Hippocampal formation (tissue), 2 donors: Measurements from ENCODE around the gene ABCC1.
"Not testable (repeated sequence)": the region's sequence is repeated elsewhere in the genome, so short reads cannot be mapped to it uniquely, and the experiment has no call there.

Experiments
- DNase-seq, 2 donors: peaks; one replicate each; lab custom pipeline; 2025; lab: John Stamatoyannopoulos, UW

The ABCC1 gene

DNA sequence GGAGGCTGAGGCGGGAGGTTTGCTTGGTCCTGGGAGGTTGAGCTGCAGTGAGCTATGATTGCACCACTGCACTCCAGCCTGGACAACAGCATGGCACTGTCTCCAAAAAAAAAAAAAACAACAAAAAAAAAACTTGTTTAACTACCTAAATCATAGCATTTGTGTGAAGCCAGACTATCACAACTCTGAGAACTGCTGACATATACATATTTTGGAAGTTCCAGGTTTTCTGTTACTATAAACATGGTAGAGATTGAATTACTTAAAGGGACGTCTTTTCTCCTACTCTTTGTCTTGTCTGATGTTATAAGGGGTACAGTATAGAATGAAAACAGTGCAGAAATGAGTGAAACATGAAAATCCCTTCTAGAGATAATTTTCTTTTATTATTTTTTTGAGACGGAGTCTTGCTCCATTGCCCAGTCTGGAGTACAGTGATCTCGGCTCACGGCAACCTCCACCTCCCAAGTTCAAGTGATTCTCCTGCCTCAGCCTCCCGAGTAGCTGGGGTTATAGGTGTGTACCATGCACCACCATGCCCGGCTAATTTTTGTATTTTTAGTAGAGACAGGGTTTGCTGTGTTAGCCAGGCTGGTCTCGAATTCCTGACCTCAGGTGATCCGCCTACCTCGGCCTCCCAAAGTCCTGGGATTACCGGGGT lies 18.4 kb downstream of the ABCC1 start:
- DNase-seq = no peak

DNA sequence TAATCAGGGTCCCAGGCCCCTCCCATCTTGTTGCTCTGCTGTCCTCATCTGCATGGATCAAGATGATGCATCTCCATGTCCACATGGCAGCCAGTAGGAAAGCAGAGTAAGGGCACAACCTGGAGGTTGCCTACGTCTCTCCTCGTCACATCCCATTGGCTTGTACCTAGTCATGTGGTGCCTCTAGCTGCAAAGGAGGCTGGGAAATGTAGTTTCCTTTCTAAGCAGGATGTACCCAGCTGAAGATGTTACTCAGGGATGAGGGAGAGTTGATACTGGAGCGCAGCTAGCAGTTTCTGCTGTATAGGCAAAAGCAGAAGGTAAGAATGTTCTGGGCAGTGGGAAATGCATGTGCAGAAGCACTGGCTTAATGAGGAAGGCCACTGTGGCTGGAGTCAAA lies 20.8 kb downstream of the ABCC1 start:
- DNase-seq = no peak

DNA sequence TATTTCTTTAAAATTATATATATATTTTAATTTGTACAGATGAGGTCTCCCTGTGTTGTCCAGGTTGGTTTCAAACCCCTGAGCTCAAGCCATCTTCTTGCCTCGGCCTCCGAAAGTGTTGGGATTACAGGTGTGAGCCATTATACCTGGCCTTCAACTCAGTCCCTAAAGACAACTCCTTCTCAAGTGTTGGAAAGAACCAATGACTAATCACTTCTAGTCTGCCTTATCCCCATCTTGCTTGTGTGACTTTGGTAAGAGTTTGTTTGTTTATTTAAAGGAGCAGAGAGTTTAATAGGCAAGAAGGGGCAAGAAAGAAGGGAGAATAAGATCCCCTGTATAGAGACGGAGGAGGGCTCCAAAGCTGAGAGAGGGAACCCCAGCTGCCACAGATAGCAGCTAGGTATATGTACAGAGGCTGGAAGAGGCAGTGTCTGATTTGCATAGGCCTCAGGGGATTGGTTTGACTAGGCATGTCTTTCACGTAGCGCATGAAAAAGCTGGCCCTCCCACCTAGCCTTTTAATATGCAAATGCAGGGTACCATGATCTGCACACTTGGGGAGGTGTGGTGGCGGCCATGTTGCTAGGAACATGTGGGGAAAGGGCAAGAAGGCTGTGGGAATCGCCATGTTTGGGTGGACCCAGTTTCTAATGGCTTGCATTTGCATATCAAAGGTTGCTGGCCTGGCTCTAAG lies 21.5 kb downstream of the ABCC1 start:
- DNase-seq = no peak

DNA sequence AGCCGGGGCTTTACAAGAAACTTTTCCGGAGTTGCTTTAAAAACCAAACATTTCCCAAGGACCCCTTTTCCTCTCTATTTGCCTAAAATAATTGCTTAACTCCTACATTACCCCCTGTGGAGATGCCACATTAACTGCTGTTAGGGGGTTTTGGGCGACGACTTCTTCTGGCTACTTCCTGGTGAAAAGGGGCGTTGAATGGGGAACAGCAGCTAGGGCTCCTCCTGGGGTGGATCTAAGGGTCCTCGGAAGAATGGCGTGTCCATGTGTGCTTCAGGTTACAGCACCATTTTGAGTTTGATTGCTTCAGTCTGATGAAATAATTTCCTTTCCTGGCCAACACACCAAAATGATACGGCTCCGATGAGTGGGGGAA lies 22.0 kb downstream of the ABCC1 start:
- no peak for DNase-seq

DNA sequence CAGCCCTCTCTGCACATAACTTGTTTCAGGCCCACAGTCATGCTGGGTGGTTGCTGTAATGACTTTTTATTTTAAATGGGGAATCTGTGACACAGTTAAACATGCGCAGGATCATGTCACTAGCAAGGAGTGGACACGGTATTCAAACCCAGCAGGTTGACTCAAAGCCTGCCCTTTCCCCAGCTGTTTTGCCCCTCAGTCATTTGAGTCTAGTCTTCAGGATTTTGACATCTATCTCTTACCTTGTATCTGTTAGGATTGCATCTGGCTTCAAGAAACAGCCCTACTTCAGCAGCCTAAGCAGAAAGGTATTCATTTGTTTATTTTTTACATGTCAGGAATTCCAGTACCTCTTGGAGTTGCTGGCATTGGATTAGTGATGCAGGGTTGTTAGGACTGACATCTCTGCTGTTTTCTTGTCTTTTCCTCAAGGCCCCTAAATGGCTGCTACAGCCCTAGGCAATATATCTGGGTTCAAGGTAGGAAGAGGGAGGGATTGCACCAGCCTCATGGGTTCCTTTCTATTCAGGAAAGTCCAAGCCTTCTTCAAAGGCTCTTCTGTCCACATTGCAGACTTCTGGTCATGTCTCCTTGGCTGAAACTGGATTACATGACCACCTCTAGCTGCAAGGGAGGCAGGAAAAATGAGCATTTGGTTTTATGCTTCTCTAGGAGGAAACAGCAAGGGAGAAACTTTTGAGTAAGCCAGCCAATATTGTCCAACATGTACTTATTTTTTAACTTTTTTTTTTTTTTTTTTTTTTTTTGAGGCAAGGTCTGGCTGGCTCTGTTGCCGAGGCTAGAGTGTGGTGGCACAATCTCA lies 22.8 kb downstream of the ABCC1 start:
- DNase-seq = no peak

DNA sequence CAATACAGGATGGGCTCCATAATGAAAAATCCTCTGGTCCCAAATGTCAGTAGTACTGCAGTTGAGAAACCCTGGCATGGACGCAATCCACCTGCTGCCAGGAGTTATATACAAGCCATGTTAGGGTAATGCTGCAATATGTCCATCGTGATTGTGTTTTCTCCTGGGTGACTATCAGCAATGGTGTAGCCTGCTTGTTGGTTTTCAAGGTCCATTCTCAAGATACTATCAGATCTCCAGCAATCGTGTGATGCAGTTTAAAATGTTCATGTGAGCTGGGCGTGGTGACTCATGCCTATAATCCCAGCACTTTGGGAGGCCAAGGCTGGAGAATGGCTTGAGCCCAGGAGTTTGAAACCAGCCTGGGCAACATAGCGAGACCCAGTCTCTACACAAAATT lies 24.0 kb downstream of the ABCC1 start:
- no peak for DNase-seq

DNA sequence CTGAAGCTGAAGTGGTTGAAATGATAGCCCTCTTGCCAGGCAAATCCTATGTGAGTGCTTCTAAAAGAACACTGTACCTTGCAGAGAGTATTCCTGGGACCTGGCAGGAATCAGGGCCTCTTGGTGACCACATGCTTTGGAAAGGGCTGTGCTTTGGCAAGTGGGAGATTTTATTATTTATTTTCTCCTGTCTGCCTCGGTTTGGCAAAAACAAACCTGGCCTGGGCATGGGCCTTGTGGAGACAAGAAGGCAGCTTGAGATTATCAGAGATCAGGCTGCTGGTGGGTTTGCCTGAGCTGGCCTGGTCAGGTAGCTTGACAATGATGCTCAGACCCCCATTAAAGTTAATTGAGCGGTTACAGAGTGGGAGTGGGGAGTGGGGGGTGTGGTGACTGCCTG lies 24.6 kb downstream of the ABCC1 start:
- no peak for DNase-seq

DNA sequence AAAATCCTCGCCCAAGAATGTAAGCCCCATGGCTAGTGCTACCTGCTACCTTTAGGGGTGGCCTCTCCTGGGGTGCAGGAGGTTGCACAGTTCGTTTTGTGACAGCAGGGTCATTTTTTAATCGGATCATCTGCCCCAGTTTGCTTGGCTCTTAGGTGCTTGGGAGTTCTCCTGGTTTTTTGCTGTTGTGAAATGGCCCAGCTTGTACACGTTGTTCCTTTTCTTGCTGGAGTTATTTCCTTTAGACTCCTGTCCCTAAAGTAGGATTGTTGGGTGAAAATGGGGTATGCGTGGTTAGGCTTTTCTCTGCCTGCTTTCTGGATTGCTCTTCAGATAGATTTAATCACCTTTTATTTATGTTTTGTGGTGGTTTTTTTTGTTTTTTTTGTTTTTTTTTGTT lies 25.8 kb downstream of the ABCC1 start:
- DNase-seq = no peak

DNA sequence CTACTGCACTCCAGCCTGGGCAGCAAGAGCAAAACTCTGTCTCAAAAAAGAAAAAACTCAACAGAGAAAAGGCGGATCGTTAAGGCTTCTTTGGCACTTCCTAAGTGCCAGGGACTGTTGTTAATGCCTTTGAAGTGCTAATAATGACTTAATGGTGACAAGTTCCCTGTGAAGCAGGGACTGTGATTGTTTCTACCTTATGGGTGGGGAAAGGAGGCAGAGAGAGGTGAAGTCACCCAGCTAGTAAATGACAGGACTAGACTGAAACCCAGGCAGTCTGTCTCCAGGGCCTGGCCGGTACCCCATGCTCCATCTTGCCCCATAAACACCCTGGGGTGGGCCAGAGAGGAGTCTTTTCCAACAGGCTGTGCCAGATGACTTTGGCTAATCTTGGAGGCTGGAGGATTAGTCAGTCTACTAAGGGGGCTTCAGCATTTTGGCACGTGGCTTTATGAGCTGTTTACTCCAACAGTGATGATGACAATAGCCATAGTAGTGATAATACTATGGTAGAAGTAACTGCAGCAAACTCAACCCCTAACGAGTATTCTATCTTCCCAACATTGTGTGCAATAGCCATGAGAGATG lies 26.9 kb downstream of the ABCC1 start:
- no peak for DNase-seq

DNA sequence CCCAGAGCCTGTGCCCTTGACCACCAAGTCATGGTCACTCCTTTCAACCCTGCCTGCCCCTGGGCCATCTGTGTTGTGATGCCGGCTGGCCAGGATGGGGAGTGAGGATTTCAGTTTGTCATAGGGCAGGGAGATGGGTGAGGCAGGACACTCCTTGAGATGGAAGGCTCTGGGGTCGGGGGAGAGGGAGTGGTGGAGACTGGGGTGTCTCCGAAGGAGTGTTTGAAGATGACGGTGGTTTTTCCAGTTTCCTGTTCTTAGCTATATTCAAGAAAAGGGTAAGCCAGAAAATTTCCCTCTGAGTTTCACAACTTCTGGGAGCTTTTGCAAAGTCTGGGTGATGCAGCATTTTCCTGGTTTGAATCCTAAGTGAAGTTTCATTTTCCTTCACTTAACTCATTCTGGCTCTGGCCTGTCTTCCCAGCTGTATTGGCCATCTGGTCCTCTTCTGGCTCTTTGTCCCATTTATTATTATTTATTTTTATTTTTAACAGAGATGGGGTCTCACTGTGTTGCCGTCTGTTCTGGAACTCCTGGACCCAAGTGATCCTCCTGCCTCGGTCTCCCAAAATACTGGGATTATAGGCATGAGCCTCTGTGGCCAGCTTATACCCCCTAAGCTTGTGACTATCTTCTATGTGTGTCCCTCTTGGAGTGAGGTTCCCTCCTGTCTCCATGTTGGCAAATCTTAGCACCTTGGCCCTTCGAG lies 27.7 kb downstream of the ABCC1 start:
- DNase-seq = no peak

DNA sequence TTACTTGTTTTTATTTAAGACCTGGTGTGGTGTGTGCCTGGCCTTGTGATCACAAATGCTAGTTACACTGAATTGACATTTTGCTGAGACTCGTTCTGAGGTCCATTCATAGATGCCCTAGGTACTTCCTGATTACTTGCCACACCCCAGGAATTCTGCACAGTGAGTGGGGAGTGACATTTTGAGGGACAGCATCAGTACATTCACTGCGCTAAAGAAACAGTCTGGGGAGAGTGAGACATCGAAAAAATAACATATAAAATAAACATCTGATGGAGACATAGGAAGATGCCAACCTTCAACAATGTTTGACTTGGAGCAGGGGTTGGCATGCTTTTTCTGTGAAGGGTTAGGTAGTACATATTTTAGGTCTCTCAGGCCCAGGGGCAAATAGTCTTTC lies 30.4 kb downstream of the ABCC1 start:
- DNase-seq = no peak

DNA sequence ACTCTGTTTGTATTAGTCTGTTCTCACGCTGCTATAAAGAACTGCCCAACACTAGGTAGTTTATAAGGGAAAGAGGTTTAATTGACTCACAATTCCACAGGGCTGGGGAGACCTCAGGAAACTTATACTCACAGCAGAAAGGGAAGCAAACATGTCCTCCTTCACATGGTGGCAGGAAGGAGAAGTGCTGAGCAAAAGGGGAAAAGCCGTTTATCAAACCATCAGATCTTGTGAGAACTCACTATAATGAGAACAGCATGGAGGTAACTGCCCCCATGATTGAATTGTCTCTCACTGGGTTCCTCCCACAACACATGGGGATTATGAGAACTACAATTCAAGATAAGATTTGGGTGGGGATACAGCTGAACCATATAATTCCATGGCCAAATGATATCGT lies 30.9 kb downstream of the ABCC1 start:
- DNase-seq = no peak

DNA sequence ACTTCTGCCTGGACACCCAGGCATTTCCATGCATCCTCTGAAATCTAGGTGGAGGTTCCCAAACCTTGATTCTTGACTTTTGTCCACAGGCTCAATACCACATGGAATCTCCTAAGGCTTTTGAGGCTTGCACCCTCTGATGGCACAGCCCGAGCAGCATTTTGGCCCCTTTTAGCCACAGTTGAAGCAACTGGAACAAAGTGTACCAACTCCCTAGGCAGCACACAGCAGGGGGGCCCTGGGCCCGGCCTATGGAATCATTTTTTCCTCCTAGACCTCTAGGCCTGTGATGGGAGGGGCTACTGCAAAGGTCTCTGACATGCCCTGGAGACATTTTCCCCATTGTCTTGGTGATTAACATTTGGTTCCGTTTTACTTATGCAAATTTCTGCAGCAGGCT lies 32.0 kb downstream of the ABCC1 start:
- no peak for DNase-seq

DNA sequence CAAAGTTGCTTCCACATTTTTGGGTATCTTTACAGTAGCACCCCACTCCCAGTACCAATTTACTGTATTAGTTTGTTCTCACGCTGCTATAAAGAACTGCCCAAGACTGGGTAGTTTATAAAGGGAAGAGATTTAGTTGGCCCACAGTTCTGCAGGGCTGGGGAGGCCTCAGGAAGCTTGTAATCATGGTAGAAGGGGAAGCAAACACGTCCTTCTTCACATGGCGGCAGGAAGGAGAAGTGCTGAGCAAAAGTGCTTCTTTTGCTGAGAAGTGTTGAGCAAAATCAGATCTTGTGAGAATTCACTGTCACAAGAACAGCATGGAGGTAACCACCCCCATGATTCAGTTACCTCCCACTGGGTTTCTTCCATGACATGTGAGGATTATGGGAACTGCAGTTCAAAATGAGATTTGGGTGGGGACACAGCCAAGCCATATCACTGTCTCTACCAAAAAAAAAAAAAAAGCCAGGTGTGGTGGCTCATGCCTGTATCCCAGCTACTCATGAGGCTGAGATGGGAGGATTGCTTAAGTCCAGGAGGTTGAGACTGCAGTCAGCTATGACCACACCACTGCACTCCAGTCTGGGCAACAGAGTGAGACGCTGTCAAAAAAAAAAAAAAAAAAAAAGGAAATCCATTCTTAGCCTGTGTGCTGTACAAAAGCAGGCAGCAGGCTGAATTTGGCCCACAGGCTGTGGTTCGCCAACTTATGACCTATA lies 32.9 kb downstream of the ABCC1 start:
- not testable (repeated sequence) for DNase-seq

DNA sequence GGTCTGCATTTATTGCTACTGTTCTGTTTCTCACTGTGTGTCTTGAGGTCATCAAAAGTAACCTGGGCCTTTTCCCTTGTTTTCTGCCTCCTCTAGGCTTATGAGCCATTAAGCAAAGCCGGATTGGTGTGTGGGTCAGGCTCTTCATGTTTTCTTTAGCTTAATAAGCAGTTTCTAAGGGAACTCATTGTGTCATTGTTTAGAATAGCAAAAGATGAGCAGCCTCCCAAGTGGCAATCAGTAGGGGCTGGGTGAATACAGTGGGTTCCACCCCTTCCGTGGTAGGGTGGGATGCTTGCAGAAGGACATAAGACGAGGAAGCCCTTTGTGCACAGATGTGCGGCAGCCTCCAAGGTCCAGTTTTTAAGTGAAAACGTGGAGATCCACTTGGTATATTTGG lies 34.5 kb downstream of the ABCC1 start:
- no peak for DNase-seq

DNA sequence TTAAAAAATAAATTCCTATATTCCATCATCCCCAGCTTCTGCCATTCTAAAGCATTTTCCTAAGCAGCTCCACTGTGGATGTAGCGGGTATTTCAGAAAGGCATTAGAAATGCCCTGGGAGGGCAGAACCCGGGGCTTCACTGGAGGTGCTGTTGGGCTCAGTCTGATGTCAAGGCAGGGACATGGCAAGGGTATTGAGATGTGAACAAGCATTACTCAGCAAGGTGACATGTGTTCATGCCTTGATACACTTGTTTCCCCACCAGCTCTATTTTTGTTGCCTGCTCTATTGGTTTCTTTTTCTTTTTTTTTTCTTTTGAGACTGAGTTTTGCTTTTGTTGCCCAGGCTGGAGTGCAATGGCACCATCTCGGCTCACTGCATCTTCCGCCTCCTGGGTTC lies 35.7 kb downstream of the ABCC1 start:
- DNase-seq = no peak

DNA sequence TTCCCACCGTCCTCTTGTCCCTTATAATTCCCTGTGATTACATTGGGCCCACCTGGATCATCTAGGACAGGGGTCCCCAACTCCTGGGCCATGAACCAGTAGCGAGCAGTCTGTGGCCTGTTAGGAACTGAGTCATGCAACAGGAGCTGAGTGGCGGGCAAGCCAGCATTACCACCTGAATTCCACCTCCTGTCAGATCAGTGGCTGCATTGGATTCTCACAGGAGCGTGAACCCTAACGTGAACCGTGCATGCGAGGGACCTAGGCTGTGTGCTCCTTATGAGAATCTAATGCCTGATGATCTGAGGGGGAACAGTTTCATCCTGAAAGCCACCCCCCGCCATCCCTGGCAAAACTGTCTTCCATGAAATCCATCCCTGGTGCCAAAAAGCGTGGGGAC lies 36.8 kb downstream of the ABCC1 start:
- DNase-seq = no peak

DNA sequence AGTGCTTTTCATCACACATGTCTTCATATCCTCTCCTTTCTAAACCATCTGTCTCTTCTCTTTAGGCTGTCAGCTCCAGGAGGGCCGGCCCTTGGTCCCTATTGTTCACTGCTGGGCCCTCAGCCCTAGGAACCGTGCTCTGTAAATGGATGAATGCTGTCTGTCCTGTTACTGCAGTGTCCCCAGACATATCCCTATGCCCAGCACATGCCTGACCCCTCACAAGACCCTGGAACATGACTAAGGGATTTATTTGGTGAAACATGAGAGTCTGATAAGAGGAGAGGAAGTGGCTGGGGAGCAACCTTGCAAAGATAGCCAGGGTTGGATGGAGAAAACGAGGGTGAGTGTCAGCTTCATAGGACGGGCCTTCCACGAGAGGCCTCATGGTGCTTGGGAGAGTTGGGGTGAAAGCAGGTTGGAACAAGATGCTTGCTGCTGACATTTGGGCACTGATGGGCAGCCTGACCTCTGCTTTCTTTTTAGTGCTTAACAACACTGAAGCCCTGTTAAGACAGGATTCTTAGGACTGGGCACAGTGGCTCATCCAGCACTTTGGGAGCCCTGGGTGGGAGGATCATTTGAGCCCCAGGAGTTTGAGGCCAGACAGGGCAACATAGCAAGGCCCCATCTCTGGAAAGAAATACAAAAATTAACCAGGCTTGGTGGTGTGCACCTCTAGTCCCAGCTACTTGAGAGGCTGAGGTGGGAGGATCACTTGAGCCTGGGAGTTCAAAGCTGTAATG lies 39.0 kb downstream of the ABCC1 start:
- no peak for DNase-seq

DNA sequence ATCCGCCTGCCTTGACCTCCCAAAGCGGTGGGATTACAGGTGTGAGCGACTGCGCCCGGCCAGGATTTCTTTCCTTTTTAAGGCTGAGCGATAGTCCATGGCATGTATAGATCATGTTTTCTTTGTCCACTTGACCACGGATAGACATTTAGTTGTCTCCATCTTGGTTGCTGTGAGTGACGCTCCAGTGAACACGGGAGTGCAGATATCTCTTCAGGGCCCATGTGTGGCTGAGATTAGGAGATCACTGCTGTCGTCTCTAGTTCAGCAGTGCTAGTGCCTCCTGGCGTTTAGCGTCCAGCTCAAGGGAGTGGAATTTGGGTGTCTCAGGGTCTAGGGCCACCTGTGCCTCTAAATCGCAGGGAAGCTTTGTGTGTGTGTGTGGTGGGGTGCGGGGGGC lies 41.5 kb downstream of the ABCC1 start:
- no peak for DNase-seq

DNA sequence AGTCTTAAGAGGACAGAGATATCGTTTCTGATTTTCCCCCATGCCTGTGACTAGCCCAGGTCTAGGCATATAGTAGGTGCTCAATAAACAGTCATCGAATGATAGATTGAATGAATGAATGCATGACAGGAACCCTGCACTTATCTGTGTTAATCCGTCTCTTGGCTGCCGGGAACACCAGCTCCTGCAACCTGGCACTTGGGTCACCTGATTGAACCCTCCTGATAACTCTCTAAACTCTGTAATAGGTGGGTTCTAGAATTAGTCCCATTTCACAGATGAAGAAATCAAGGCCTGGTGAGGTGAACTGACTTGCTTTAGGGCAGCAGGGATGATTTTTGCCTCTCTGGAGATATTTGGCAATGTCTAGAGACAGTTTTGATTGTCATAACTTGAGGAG lies 43.7 kb downstream of the ABCC1 start:
- DNase-seq = no peak

DNA sequence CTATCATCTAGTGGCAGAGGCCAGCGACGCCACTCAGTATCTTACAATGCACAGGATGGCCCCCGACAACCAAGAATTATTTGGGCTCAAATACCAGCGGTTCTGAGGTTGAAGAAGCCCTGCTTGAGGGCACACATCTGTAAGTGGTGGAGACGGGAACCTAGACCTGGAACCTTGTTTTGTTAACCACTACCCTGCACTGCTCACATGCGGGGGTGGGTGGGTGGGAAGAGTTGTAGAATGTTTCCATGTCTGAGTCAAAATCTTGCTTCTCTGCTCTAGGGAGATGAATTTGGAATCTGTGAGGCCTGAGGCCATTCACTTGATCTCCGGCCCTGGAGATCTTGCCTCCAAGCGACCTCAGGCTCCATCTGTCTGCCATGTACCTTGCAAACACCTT lies 44.1 kb downstream of the ABCC1 start:
- DNase-seq = no peak
